Fibroblast of pulmonary artery (primary cell): Measurements from ENCODE around the gene LYSMD4.
"Not testable (repeated sequence)": the region's sequence is repeated elsewhere in the genome, so short reads cannot be mapped to it uniquely, and the experiment has no call there.

Source experiments
- DNase-seq: peaks from one replicate; pipeline ENCODE4 v3.0.0-alpha.2; 2010; ENCODE audit warnings: low read depth
- H3K4me3 ChIP-seq: replicated peaks from 2 replicates; pipeline ENCODE4 v1.5.1; 2011; ENCODE audit warnings: low read depth, mild to moderate bottlenecking, control low read depth, low read length, moderate library complexity
- CTCF ChIP-seq: IDR thresholded peaks from 2 replicates; pipeline ENCODE4 v1.5.1; 2011; ENCODE audit warnings: mild to moderate bottlenecking, control low read depth, low read length, inconsistent platforms; ENCODE audit errors: missing control alignments

Gene LYSMD4

GRCh38 chr15:99753066-99753465, 19.8 kb upstream of the LYSMD4 start:
- DNase-seq: no peak
- no peak for TF ChIP-seq CTCF
- no peak overlapping the region for H3K4me3 ChIP-seq

- H3K4me3 ChIP-seq: no peak overlapping the region
- DNase-seq: no peak
- no peak for TF ChIP-seq CTCF
Observed at GRCh38 chr15:99752556-99752955, 19.3 kb upstream of the LYSMD4 start.

DNA sequence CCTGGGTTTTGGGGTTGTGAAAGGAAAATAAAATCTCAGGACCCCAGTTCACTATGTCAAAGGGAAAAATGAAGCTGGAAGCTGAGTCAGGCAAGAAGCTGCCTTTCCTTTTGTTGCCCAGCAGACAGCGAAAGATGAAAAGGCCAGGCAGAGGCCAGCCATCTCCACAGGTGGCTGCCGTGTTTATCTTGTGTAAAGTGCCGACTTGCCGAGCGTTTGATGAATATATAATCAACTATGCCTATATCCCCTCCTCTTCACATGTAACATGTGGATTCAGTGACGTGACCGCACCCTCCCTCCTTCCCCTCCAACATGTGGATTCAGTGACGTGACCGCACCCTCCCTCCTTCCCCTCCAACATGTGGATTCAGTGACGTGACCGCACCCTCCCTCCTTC, 17.1 kb upstream of the LYSMD4 start:
- DNase-seq, H3K4me3 ChIP-seq: not testable (repeated sequence)

DNA sequence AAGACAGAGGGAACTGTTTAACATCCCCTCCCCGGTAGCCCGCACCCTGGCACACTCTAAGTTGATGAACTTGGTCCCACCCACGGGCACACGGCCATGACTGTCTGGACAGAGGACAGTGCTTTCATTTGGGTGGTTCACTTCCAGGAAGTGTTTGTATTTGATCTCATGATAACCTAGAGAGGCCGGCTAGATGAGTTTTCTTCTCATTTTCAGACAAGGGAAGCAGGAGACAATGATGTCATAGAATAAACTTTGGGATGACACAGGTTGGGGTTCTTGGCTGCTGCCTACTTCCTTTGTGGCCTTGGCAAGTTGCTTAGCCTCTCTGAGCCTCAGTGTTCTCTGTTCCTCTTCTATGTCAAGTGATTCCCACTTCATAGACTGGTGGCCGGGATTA, 16.1 kb upstream of the LYSMD4 start:
- DNase-seq: no peak
- TF ChIP-seq CTCF: no peak
- no peak overlapping the region for H3K4me3 ChIP-seq

GRCh38 chr15:99745370-99746086, 12.3 kb upstream of the LYSMD4 start:
- no peak overlapping the region for H3K4me3 ChIP-seq
- DNase-seq: no peak
- no peak for TF ChIP-seq CTCF

DNA sequence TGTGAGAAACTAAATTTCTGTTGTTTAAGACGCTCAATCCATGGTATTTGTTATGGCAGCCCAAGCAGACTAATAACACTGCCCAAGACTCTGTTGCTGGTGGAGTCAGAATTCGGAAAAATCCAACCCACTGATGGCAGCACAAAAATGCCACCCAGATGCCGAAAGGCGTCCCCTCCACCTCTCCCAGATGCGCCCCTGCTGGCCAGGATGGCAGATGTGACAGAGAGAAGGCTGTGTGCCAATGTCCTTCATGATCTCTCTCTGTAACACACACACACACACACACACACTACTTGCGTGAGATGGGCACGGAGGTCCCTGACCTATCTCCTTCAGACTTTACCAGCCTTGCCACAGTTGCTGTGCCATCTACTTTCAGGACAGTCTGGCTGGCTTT, 10.9 kb upstream of the LYSMD4 start:
- H3K4me3 ChIP-seq: no peak overlapping the region
- no peak for DNase-seq
- TF ChIP-seq CTCF: no peak

DNA sequence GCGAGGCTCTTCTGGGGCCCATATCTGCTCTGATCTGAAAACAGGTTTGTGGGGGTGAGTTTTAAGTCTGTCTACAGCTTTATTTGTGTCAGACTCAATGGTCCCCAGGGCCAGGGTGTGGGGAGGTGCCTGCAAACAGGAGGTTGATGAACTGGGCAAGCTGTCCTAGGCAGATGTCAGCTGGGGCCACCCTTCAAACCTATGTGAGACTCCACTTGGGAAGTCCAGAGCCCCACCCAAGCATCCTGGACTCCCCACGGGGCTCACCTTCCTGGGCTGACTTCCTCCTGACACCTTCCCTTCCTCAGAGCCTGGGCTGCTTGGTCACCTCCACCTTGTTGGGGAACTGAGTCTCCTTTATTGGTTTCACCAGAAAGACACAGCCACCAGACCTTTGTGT, 8.6 kb upstream of the LYSMD4 start:
- no peak for TF ChIP-seq CTCF
- no peak for DNase-seq
- no peak overlapping the region for H3K4me3 ChIP-seq
